A549 treated with AZD9567 at 1 μM for 4 hours (cell line): ENCODE measurements around the gene TNNI3. TPM values are rescaled to one million over a fixed set of nuclear protein-coding genes. Genes with fewer than 3 reads are reported as not detected.

Experiments
- total RNA-seq: library from RNA; stranded (reverse); fragments of 200-300 nt; extraction: Qiagen RNA extraction; gene quantifications from 5 replicates; pipeline ENCODE4 v1.2.3, GENCODE V29; 2022; ENCODE audit not compliant: insufficient read depth

TNNI3 gene
- total RNA-seq: 6.9 to 9.8 TPM (median 7.9 TPM) in 5 replicates

GRCh38 chr19:55157064-55157908 is at the start of gene TNNI3:
TNNI3 (minus strand) TSS chr19:55157732; CDS start chr19:55157589, 143 bp downstream.

GRCh38 chr19:55179606-55180484 is 22.3 kb upstream of the TNNI3 start, which contains the start of gene SYT5:
SYT5 (minus strand) TSS chr19:55180289; CDS start chr19:55179041, 1,248 bp downstream.

GRCh38 chr19:55166530-55167268 is 9.2 kb upstream of the TNNI3 start, which contains the start of gene DNAAF3:
DNAAF3 (minus strand) TSS chr19:55166613; CDS start chr19:55166413, 200 bp downstream.

GRCh38 chr19:55149078-55150003 is 8.2 kb downstream of the TNNI3 start, which contains the start of gene TNNT1:
TNNT1 (minus strand) TSS chr19:55149206; CDS start chr19:55147157, 2,049 bp downstream.

GRCh38 chr19:55116859-55117662 is 40.5 kb downstream of the TNNI3 start, which contains the start of gene PPP1R12C:
PPP1R12C (minus strand) TSS chr19:55117637; CDS start chr19:55117543, 94 bp downstream.

Other genes with a start within 250 kb of the TNNI3 start
- gene NLRP7, start 210.2 kb downstream of the TNNI3 start, total RNA-seq: 0.03 TPM in 1 of 5 replicates, not detected in the others
- gene NLRP2, start 191.4 kb downstream of the TNNI3 start, total RNA-seq: 26.2 to 29.9 TPM (median 28.2 TPM) in 5 replicates
- 0.07 to 0.22 TPM (median 0.15 TPM) in 4 of 5 replicates, not detected in the other for gene GP6, start 119.5 kb downstream of the TNNI3 start, total RNA-seq
- gene RDH13, start 94.6 kb downstream of the TNNI3 start, total RNA-seq: 16.1 to 23.0 TPM (median 21.7 TPM) in 5 replicates
- 4.6 to 5.8 TPM (median 4.7 TPM) in 5 replicates for gene EPS8L1, start 81.9 kb downstream of the TNNI3 start, total RNA-seq
- 47.3 to 102 TPM (median 98.9 TPM) in 5 replicates for gene PPP1R12C, start 40.1 kb downstream of the TNNI3 start, total RNA-seq
- 88.1 to 142 TPM (median 130 TPM) in 5 replicates for gene TNNT1, start 8.5 kb downstream of the TNNI3 start, total RNA-seq
- gene DNAAF3, start 8.9 kb upstream of the TNNI3 start, total RNA-seq: 5.8 to 9.4 TPM (median 6.7 TPM) in 5 replicates
- gene SYT5, start 22.6 kb upstream of the TNNI3 start, total RNA-seq: 1.8 to 9.1 TPM (median 4.2 TPM) in 5 replicates
- gene PTPRH, start 51.8 kb upstream of the TNNI3 start, total RNA-seq: 2.1 to 3.8 TPM (median 3.1 TPM) in 5 replicates
- 5.1 to 6.4 TPM (median 5.7 TPM) in 5 replicates for gene TMEM86B, start 71.0 kb upstream of the TNNI3 start, total RNA-seq
- gene PPP6R1, start 101.3 kb upstream of the TNNI3 start, total RNA-seq: 74.7 to 116 TPM (median 115 TPM) in 5 replicates
- gene HSPBP1, start 122.4 kb upstream of the TNNI3 start, total RNA-seq: 129 to 149 TPM (median 137 TPM) in 5 replicates
- 2.5 to 3.3 TPM (median 3.1 TPM) in 5 replicates for gene BRSK1, start 126.3 kb upstream of the TNNI3 start, total RNA-seq
- gene TMEM150B, start 167.6 kb upstream of the TNNI3 start, total RNA-seq: not detected in 5 replicates
- 3.1 to 8.1 TPM (median 7.0 TPM) in 5 replicates for gene KMT5C, start 182.1 kb upstream of the TNNI3 start, total RNA-seq
- gene COX6B2, start 197.0 kb upstream of the TNNI3 start, total RNA-seq: 0.95 to 1.2 TPM (median 1.0 TPM) in 4 of 5 replicates, not detected in the other
- 0.10 to 0.22 TPM (median 0.16 TPM) in 4 of 5 replicates, not detected in the other for gene GARIN5B, start 205.5 kb upstream of the TNNI3 start, total RNA-seq
- gene IL11, start 212.7 kb upstream of the TNNI3 start, total RNA-seq: 16.8 to 21.9 TPM (median 17.3 TPM) in 5 replicates
- 1.6 to 2.0 TPM (median 1.8 TPM) in 4 of 5 replicates, not detected in the other for gene TMEM190, start 219.1 kb upstream of the TNNI3 start, total RNA-seq
- 6.5 to 9.2 TPM (median 8.0 TPM) in 4 of 5 replicates, not detected in the other for gene TMEM238, start 226.6 kb upstream of the TNNI3 start, total RNA-seq
- 2,640 to 3,810 TPM (median 2,807 TPM) in 5 replicates for gene RPL28, start 228.2 kb upstream of the TNNI3 start, total RNA-seq